Neural cell (in vitro differentiated cells): ENCODE data around the gene S100A2. TPM values are rescaled to one million over a fixed set of nuclear protein-coding genes. Genes with fewer than 3 reads are reported as not detected.

ENCODE experiments used
- H2AFZ ChIP-seq: fragments of 200-600, 300-800 bp; sonication (generic), shearing (Covaris generic); 2 replicates; pipeline ENCODE4 v1.6.0; 2014; ENCODE audit warnings: low read depth, mild to moderate bottlenecking, antibody characterized with exemption, low read length, moderate library complexity
- H3F3A ChIP-seq: fragments of 200-600 bp; shearing (Covaris generic); 2 replicates; pipeline ENCODE4 v1.6.1; 2016; ENCODE audit warnings: mild to moderate bottlenecking, moderate library complexity, mixed read lengths, antibody characterized with exemption, low read length; ENCODE audit not compliant: insufficient read depth, poor library complexity, severe bottlenecking
- H3K27ac ChIP-seq: fragments of 200-600, 300-800 bp; sonication (generic), shearing (Covaris generic); 2 replicates; pipeline ENCODE4 v1.5.1; 2014; ENCODE audit warnings: mild to moderate bottlenecking, low read length, moderate library complexity
- H3K27me3 ChIP-seq: fragments of 300-800, 200-600 bp; sonication (generic), shearing (Covaris generic); 2 replicates; pipeline ENCODE4 v1.6.0; 2014; ENCODE audit warnings: mild to moderate bottlenecking, low read depth, low read length, moderate library complexity; ENCODE audit not compliant: insufficient read depth
- H3K36me3 ChIP-seq: fragments of 300-800, 200-600 bp; sonication (generic), shearing (Covaris generic); 2 replicates; pipeline ENCODE4 v1.5.1; 2014; ENCODE audit warnings: mild to moderate bottlenecking, antibody characterized with exemption, low read length, moderate library complexity; ENCODE audit not compliant: insufficient read depth
- H3K4me2 ChIP-seq: fragments of 300-800, 200-600 bp; sonication (generic), shearing (Covaris generic); 2 replicates; pipeline ENCODE4 v1.6.0; 2014; ENCODE audit warnings: mild to moderate bottlenecking, low read length
- H3K4me3 ChIP-seq: fragments of 300-800, 200-600 bp; sonication (generic), shearing (Covaris generic); 2 replicates; pipeline ENCODE4 v1.5.1; 2014; ENCODE audit warnings: mild to moderate bottlenecking, low read length, moderate library complexity
- H3K79me2 ChIP-seq: fragments of 200-600 bp; shearing (Covaris generic); replicated peaks from 2 replicates; pipeline ENCODE4 v1.6.0; 2014; ENCODE audit warnings: mild to moderate bottlenecking, low read length, moderate library complexity; ENCODE audit not compliant: insufficient read depth
- H3K9ac ChIP-seq: fragments of 300-800, 200-600 bp; sonication (generic), shearing (Covaris generic); 2 replicates; pipeline ENCODE4 v1.6.1; 2016; ENCODE audit warnings: mild to moderate bottlenecking, low read length, mixed read lengths
- H3K9me2 ChIP-seq: fragments of 200-600 bp; shearing (Covaris generic); 2 replicates; pipeline ENCODE4 v1.6.1; 2016; ENCODE audit warnings: mild to moderate bottlenecking, low read length, mixed read lengths; ENCODE audit not compliant: insufficient read depth
- H3K9me3 ChIP-seq: fragments of 200-600, 300-800 bp; sonication (generic), shearing (Covaris generic); 2 replicates; pipeline ENCODE4 v1.6.1; 2016; ENCODE audit warnings: mild to moderate bottlenecking, mixed run types, low read length, moderate library complexity, mixed read lengths
- H4K20me1 ChIP-seq: fragments of 200-600 bp; shearing (Covaris generic); 2 replicates; pipeline ENCODE4 v1.6.1; 2016; ENCODE audit warnings: mild to moderate bottlenecking, mixed run types; ENCODE audit not compliant: insufficient read depth
- CTCF ChIP-seq: fragments of 450-650 bp; IDR thresholded peaks from 2 replicates; pipeline ENCODE4 v1.5.1; 2014; ENCODE audit warnings: antibody characterized with exemption, mild to moderate bottlenecking, moderate library complexity; ENCODE audit not compliant: poor library complexity, severe bottlenecking
- EP300 ChIP-seq: fragments of 450-650 bp; conservative IDR thresholded peaks from 2 replicates; pipeline ENCODE4 v1.6.1; 2014; ENCODE audit warnings: antibody characterized with exemption, mild to moderate bottlenecking, moderate library complexity; ENCODE audit not compliant: poor library complexity, severe bottlenecking
- EZH2 ChIP-seq: fragments of 200-600, 300-800 bp; shearing (Covaris generic), sonication (generic); IDR thresholded peaks from 2 replicates; pipeline ENCODE4 v1.6.1; 2014; ENCODE audit warnings: antibody characterized with exemption, low read length, borderline replicate concordance, mild to moderate bottlenecking; ENCODE audit not compliant: insufficient read depth, poor library complexity, severe bottlenecking
- MXI1 ChIP-seq: fragments of 450-650 bp; conservative IDR thresholded peaks from 2 replicates; pipeline ENCODE4 v1.6.1; 2014; ENCODE audit warnings: antibody characterized with exemption, mild to moderate bottlenecking; ENCODE audit not compliant: poor library complexity, severe bottlenecking
- POLR2AphosphoS5 ChIP-seq: IDR thresholded peaks from 2 replicates; pipeline ENCODE4 v1.6.1; 2012
- RAD21 ChIP-seq: fragments of 450-650 bp; conservative IDR thresholded peaks from 2 replicates; pipeline ENCODE4 v1.6.1; 2014; ENCODE audit warnings: antibody characterized with exemption, mild to moderate bottlenecking, moderate library complexity
- REST ChIP-seq: IDR thresholded peaks from 2 replicates; pipeline ENCODE4 v1.6.1; 2012; ENCODE audit warnings: borderline replicate concordance
- SMC3 ChIP-seq: fragments of 450-650 bp; conservative IDR thresholded peaks from 2 replicates; pipeline ENCODE4 v1.6.1; 2014; ENCODE audit warnings: antibody characterized with exemption, mild to moderate bottlenecking, moderate library complexity; ENCODE audit not compliant: poor library complexity
- TAF1 ChIP-seq: IDR thresholded peaks from 2 replicates; pipeline ENCODE4 v1.6.1; 2012; ENCODE audit warnings: low read depth
- polyA plus RNA-seq: library from polyadenylated mRNA; depleted of rRNA; stranded (reverse); fragments of >200 nt; gene quantifications from 2 replicates; pipeline ENCODE4 v1.2.3, GENCODE V29; 2014

Gene S100A2
- polyA plus RNA-seq, 1 donor from 2014 or later: not detected

DNA sequence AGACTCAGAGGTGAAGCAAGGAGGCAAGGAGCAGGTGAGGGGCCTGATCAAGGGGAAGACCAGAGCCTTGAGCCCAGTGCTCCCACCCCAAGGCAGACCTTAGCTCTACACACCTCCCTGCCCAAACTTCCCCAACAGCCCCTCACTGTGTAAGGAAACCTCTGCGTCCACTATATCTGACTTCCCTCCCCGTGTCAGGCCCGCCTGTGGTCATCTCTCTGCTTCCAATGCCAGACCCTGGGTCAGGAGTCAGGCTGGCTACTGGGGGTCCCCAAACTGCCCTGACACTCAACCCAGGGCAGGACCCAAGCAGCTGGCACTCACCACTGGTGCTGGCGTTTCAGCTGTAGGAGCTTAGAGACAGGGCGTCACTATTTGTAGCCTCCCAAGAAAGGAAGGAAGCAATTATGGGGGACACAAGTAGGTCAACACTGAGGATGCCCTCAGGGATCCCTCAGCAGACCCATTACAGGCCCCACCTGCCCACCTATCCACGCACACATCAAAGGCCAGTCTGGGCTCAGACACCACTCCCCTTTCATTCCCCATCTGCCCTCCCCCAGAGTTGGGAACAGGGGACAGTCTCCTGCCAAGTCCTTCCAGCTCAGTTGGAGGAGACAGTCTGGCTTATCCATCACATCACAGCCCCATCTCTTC, 15.8 kb downstream of the S100A2 start:
- Histone ChIP-seq H3K36me3 (no peaks in the 10 kb centered on the region), H3K9me2 (no peaks in the 10 kb centered on the region), H4K20me1 (no peaks in the 10 kb centered on the region), H3K9ac (no peak overlapping the region), H3K4me3 (no peak overlapping the region), H3K27ac (no peak overlapping the region), H3K4me2 (no peak overlapping the region), H3K9me3 (no peaks in the 10 kb centered on the region), H3K79me2 (no peaks in the 10 kb centered on the region), H2AFZ (no peak overlapping the region), H3F3A (no peaks in the 10 kb centered on the region), H3K27me3 (no peaks in the 10 kb centered on the region)
- TF ChIP-seq RAD21: no peak
- TF ChIP-seq MXI1: no peak
- TF ChIP-seq TAF1: no peak
- no peak for TF ChIP-seq CTCF
- TF ChIP-seq EZH2: no peak
- no peak for TF ChIP-seq REST
- no peak for TF ChIP-seq POLR2AphosphoS5
- TF ChIP-seq SMC3: no peak
- TF ChIP-seq EP300: no peak

GRCh38 chr1:153548722-153549688, 16.6 kb downstream of the S100A2 start, which contains the start of gene S100A3:
S100A3 (minus strand) TSS chr1:153549258; CDS start chr1:153548485, 773 bp downstream.
- Histone ChIP-seq H3K9ac (no peak within 1 kb of the TSS), H3K36me3 (no peaks in the 10 kb centered on the region), H3K9me2 (no peaks in the 10 kb centered on the region), H3K9me3 (no peaks in the 10 kb centered on the region), H3K4me2 (no peak within 1 kb of the TSS), H3K27me3 (no peaks in the 10 kb centered on the region), H2AFZ (no peak within 1 kb of the TSS), H3K79me2 (no peaks in the 10 kb centered on the region), H4K20me1 (no peaks in the 10 kb centered on the region), H3K27ac (no peak within 1 kb of the TSS), H3F3A (no peaks in the 10 kb centered on the region), H3K4me3 (no peak within 1 kb of the TSS)
- TF ChIP-seq EZH2: no peak
- no peak for TF ChIP-seq POLR2AphosphoS5
- TF ChIP-seq REST: no peak
- no peak for TF ChIP-seq RAD21
- no peak for TF ChIP-seq EP300
- no peak for TF ChIP-seq MXI1
- no peak for TF ChIP-seq TAF1
- TF ChIP-seq SMC3: no peak
- no peak for TF ChIP-seq CTCF
